Prostate gland (tissue), 2 donors: ENCODE results near the gene EFNA3. TPM values are rescaled to one million over a fixed set of nuclear protein-coding genes. Genes with fewer than 3 reads are reported as not detected.

Source experiments
- DNase-seq: peaks from one replicate; pipeline ENCODE4 v3.0.0-alpha.2; 2019; ENCODE audit warnings: low spot score
- H3K27ac ChIP-seq, 2 donors: fragments of 200-600 bp; sonication (generic); 2 replicates each; pipeline ENCODE4 v1.5.1; 2017 to 2019
- H3K27me3 ChIP-seq: fragments of 200-600 bp; sonication (generic); replicated peaks from 2 replicates; pipeline ENCODE4 v1.5.1; 2019; ENCODE audit not compliant: insufficient read depth
- H3K36me3 ChIP-seq, 2 donors: fragments of 200-600 bp; sonication (generic); 1 replicate in 1 of 2; 2 replicates in 1 of 2; pipeline versions ENCODE4 v1.5.1 to v1.8.1; 2017 to 2019
- H3K4me1 ChIP-seq: fragments of 200-600 bp; sonication (generic); replicated peaks from 2 replicates; pipeline ENCODE4 v1.5.1; 2019
- H3K4me3 ChIP-seq, 2 donors: fragments of 200-600 bp; sonication (generic); 2 replicates each; pipeline ENCODE4 v1.5.1; 2017 to 2019
- H3K9me3 ChIP-seq: fragments of 200-600 bp; sonication (generic); 2 replicates; pipeline ENCODE4 v1.5.1; 2017
- POLR2A ChIP-seq: fragments of 450-650 bp; IDR thresholded peaks from one replicate; pipeline ENCODE4 v1.6.1; 2016; ENCODE audit warnings: antibody characterized with exemption, mild to moderate bottlenecking
- POLR2AphosphoS5 ChIP-seq: sonication (generic); formaldehyde crosslinking; IDR thresholded peaks from one replicate; pipeline ENCODE4 v1.6.1; 2017; ENCODE audit warnings: antibody characterized with exemption
- WGBS: methylation state at CpG from one replicate; pipeline ENCODE4 v1.1.5; 2018; 5-methylcytosine and 5-hydroxymethylcytosine counted together
- intact Hi-C: fragments of 100-400 bp; cut with DNase I; formaldehyde crosslinking; loops from one replicate; pipeline ENCODE4 v1.14.2; 2022
- total RNA-seq, 2 donors: library from RNA; depleted of rRNA; stranded (reverse); fragments of >200 nt; gene quantifications; one replicate each; pipeline ENCODE4 v1.1.0, GENCODE V29; 2016
- TF ChIP-seq, protein P1 (sequence below), 4 experiments: fragments of 200-600 bp in 2 of 4; fragments of 450-650 bp in 2 of 4; sonication (generic) in 2 of 4; IDR thresholded peaks; 1 replicate in 3 of 4; 2 replicates in 1 of 4; pipeline ENCODE4 v1.5.1; 2016 to 2019; ENCODE audit warnings: antibody characterized with exemption in 4 of 4, mild to moderate bottlenecking in 2 of 4, moderate library complexity in 2 of 4

The EFNA3 gene
- total RNA-seq, 2 donors from 2014 or later, result 5.9 to 8.4 TPM

DNA sequence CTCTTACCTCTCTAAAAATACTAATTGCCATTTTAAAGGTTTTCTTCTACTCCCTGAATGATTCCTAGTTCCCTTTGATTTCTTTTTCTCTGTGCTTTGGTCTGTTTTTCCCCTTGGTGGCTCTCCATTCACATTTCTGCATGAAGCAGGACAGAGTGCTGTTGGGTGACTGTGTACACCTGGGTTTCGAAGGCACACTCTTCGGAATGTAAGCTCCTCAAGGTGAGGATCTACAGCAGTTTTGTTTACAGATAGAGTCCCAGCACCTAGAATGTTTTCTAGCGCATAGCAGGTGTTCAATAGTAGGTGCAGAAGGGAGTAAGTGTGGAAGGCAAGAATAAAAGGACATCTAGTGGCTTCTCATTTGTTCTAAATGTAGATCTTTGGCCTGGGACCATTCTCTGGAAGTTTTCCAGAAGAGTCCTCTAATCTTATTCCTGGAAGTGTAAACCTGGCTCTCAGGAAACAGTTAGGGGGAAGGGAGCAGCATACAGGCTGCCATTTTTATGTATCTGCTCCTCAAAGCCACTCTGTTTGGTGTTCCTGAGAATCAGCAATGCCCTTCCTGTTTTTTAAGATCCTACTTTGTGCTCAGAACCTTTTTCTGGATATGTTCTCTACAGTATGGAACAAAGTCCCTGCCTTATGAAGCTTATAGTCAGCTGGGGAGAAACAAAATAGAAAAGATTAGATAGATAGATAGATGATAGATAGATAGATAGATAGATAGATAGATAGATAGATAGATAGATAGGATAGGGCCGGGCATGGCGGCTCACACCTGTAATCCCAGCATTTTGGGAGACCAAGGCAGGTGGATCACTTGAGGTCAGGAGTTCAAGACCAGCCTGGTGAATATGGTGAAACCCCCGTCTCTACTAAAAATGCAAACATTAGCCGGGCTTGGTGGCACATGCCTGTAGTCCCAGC lies 26.2 kb downstream of the EFNA3 start:
- peak overlapping the region in 1 of 2 donors; percentile 10 for H3K27ac ChIP-seq
- no peaks in the 10 kb centered on the region for H3K36me3 ChIP-seq
- 85% methylated on average over 7 of the region's 7 CpGs for WGBS
- H3K9me3 ChIP-seq, result no peaks in the 10 kb centered on the region
- no peaks in the 10 kb centered on the region for H3K4me1 ChIP-seq
- no peaks in the 10 kb centered on the region for H3K27me3 ChIP-seq
- TF ChIP-seq POLR2AphosphoS5 (no peak), POLR2A (no peak)
- TF ChIP-seq, protein P1, sequence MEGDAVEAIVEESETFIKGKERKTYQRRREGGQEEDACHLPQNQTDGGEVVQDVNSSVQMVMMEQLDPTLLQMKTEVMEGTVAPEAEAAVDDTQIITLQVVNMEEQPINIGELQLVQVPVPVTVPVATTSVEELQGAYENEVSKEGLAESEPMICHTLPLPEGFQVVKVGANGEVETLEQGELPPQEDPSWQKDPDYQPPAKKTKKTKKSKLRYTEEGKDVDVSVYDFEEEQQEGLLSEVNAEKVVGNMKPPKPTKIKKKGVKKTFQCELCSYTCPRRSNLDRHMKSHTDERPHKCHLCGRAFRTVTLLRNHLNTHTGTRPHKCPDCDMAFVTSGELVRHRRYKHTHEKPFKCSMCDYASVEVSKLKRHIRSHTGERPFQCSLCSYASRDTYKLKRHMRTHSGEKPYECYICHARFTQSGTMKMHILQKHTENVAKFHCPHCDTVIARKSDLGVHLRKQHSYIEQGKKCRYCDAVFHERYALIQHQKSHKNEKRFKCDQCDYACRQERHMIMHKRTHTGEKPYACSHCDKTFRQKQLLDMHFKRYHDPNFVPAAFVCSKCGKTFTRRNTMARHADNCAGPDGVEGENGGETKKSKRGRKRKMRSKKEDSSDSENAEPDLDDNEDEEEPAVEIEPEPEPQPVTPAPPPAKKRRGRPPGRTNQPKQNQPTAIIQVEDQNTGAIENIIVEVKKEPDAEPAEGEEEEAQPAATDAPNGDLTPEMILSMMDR (IDR thresholded peaks at IDR 0.05), result no peak
- intact Hi-C loops, result no loop called here
- no peak for DNase-seq
- no peak overlapping the region for H3K4me3 ChIP-seq

DNA sequence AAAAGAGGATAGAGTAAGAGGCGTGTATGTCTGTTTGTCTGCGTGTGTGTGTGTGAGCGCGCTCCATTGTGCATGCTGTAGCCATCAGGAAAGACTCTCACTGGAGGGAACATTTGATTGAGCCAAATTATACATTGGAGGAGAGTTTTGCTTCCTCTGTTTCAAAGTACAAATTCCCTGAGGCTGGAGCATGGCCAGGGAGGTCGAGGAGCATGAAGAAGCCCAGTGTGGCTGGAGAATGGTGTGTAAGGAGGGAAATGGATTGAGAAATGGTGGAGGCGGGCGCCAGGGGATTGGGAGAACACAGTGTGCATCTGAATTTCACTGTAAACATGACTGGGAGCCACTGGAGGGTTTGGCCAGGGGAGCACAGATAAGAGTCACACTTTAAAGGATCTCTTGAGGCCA lies 27.0 kb downstream of the EFNA3 start:
- no peaks in the 10 kb centered on the region for H3K4me1 ChIP-seq
- no peaks in the 10 kb centered on the region for H3K27me3 ChIP-seq
- 58% methylated on average over 7 of the region's 7 CpGs for WGBS
- peak overlapping the region in 1 of 2 donors; percentile 10 for H3K27ac ChIP-seq
- H3K9me3 ChIP-seq, result no peaks in the 10 kb centered on the region
- H3K36me3 ChIP-seq, result no peaks in the 10 kb centered on the region
- no peak for DNase-seq
- no peak overlapping the region for H3K4me3 ChIP-seq
- TF ChIP-seq POLR2A, result no peak
- TF ChIP-seq, protein P1 (IDR thresholded peaks at IDR 0.05), result no peak
- TF ChIP-seq POLR2AphosphoS5, result no peak
- intact Hi-C loops, result no loop called here

DNA sequence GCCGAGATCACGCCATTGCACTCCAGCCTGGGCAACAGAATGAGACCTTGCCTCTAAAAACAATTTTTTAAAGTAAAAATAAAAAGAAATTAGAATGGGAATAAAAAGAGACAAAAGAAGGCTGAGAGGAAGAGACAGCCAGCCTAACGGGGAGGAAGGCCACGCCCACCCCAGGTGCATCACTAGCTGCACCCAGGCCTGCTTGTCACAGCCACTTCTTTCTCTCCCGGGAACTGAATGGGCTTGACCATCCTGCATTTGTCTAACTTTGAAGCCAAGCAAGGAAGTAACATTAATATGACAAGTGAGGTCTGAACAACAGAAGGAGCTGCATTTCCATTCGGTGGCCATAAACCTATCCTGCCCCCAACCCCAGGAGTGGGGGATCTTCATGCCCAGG lies 28.2 kb downstream of the EFNA3 start:
- WGBS, result 74% methylated on average over 6 of the region's 6 CpGs
- Histone ChIP-seq H3K27ac (no peak overlapping the region), H3K9me3 (no peaks in the 10 kb centered on the region), H3K4me3 (no peak overlapping the region), H3K36me3 (no peaks in the 10 kb centered on the region), H3K27me3 (no peaks in the 10 kb centered on the region), H3K4me1 (no peaks in the 10 kb centered on the region)
- intact Hi-C loops, result no loop called here
- TF ChIP-seq POLR2A (no peak), POLR2AphosphoS5 (no peak)
- TF ChIP-seq, protein P1 (IDR thresholded peaks at IDR 0.05), result no peak
- no peak for DNase-seq

DNA sequence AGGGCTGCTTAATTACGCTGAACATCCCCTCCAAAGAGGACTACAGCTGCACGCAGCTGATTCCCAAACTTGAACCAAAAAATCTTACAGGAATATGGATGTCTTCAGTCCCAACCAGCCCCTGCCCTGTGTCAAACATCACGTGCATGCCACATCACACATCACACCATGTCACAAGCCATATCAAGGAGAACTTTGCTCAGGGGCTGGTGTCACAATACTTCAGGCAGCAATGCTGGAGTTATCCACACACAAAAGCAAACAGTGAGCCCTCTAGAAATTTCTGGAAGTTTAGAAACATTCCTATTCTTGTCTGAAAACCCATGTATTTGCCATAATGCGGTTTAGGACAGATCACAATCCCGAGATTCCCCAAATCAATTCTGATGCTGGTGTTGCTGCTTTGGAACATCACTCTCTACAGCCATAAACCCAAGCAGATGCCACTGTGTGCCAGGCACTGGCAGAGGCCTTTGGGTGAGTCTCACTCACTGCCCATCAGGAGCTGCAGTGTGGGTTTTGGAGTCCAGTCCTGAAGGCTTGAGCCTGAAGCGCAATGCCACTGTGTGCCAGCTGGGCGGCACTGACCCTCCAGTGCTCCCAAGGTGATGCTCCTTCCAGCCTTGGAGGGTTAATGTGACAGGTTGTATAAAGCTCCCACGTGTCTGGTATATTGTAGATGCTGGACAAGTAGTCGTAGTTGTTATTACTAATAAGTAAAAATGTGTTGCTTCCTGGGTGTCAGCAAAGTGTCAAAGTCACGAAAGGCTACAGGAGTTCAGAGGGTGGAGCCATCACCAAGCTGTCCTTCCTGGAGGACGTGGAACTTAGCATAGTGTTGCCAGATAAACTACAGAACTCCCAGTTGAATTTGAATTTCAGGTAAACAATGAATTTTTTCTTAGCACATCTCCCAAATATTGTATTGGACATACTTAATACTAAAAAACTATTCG lies 28.9 kb downstream of the EFNA3 start:
- Histone ChIP-seq H3K4me3 (no peak overlapping the region), H3K27me3 (no peaks in the 10 kb centered on the region), H3K4me1 (no peaks in the 10 kb centered on the region), H3K9me3 (no peaks in the 10 kb centered on the region), H3K36me3 (no peaks in the 10 kb centered on the region), H3K27ac (no peak overlapping the region)
- intact Hi-C loops, result no loop called here
- 77% methylated on average over 12 of the region's 12 CpGs for WGBS
- TF ChIP-seq POLR2A, result no peak
- TF ChIP-seq, protein P1 (IDR thresholded peaks at IDR 0.05), result no peak
- no peak for TF ChIP-seq POLR2AphosphoS5
- DNase-seq, result no peak
